GM19463 (cell line): ENCODE data around the gene PALD1.

Source experiments
- ATAC-seq: cut with Tn5 transposase; IDR thresholded peaks from one replicate; pipeline ENCODE4 v1.9.1; 2021; ENCODE audit warnings: mild to moderate bottlenecking, moderate library complexity; ENCODE audit not compliant: unreplicated experiment

Gene PALD1

DNA sequence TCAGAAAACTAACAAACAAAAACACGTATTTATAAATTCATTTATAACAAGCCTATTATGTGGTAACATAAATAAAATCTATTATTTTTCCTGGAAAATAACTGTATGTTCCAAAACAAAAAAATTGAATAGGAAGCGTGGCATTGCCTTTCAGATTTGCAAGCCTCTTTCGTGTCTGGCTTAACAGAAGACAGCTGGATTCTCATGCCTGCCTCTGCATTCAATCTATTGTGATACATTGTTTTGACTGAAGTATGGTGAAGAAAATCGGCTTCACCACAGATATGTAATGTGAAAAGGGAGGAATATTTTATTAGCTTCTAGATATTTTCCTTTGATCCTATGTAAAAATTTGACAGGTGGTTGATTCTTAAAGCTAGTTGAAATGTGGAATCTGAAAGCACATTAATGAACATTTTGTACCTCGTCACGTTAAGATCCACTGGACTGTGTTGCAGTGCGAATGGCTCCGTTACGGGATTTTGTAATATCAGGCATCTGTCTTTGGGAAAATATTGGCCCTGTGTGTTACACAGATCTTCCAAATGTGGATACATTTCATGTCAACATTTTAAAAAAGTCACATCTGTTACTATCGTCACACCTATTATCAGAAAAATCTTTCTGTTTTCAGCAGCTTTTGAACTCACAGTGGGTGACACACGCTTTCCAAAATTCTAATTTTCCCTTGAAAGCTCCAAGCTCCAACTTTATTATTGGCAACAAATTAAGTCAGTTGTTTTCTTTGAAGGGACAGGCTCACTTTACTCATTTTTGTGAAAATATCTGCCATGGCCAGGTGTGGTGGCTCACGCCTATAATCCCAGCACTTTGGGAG lies 26.2 kb downstream of the PALD1 start:
- ATAC-seq: no peak

DNA sequence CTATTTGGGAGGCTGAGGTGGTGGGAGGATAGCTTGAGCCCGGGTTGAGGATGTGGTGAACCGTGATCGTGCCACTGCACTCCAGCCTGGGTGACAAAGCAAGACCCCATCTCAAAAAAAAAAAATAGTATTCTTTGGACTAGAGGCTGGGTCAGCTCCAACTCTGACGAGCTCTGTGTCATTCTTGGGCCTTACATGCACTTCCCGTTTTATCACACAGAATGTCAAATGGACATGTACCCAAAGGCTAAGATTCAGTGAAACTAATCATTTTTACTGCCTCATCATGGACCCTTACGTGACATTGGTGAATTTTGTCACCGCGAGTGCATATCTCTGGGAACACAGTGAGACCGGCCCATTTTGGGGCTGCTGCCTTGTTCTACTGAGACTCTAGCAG lies 27.3 kb downstream of the PALD1 start:
- ATAC-seq: no peak

DNA sequence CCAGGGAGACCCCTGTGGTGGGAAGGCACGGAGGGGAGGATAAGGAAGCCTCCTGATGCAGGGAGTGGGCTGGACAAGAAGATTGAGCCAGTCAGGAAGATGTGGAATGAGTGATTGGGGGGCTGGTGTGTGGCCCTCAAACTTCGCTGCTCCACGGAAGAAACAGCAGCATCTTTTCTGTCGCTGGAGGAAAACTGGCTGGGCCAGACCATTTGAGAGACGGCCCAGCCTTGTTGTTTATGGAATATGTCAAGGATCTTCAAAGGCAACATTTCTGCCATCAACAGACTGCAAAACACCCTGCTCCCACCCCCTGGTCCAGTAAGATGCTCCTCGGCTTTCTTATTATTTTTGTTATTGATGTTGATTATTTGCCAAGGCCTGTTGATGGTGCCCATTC lies 29.4 kb downstream of the PALD1 start:
- no peak for ATAC-seq

DNA sequence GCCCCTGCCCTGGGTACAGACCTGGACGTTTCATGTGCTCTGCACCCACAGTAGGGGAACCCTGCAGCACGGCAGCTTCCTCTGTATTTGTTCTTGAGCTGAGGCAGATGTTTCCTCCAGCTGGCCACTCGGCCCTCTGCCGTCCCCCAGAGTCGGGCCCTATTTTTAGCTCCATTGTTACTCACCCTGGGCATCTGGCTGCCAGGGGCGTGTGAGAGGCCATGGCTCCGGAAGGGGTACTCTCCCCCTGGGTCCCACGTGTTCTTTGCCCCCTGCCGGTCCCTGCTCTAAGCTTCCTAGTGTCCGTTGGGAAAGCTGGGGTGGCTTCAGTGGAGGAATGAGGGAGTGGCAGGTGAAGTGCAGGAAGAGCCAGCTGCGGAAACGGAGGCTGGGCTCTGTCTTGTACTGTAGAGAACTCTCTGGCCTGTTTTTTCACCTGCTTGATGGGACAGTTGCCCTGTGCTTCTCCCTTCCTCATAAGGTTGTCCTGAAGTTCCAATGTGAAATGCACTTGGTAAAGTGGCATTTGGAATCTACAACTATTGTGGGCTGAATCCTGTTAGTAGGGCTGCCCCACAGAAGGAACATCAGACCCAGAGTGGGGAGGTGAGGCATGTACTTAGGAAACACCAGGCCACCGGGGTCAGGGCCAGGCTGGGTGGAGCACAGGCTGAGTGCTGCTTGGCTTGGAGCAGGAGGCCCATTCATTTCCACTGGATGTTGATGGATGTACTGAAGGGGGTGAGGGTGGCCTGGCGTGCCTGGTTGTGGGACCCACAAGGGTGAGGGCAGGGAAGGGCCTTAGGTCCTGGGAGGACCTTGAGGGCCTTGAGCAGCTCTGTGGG lies 30.6 kb downstream of the PALD1 start:
- ATAC-seq: no peak

DNA sequence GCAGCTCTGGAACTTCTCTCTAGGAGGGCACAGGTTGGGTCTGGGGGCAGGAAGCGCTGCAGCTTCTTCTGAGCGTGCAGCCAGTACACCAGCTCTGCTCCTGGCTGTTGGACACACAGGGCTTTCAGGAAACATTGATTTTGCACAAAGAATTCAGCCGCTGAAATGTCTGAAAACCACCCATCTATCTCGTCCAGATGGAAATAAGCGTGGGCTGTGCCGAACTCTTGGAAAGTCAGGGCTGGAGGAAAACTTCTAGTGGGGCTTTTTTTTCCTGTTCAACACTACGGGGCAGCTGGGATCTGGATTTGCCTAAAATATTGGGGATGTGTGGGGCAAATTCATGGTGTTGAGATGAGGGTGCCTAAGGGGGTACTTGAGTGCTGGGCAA lies 31.2 kb downstream of the PALD1 start:
- ATAC-seq: no peak

DNA sequence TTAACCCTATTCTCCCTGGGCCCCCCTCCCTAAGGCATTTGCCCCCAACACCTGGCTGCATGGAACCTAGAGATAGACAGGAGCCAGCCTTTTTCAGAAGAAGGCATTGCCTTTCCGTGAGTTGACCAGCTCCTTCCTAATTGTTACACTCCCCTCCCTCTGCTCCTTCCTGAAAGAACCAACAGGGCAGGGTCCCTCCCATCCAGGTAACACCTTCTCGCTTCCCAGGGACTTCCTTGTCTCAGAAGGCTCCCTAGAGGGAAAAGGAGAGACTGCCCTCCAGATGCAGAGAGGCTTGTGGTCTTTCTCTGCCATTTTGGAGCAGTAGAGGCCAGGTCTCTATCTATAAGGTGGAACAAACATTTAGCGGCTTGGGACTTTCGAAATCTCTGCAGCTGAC lies 31.9 kb downstream of the PALD1 start:
- no peak for ATAC-seq

DNA sequence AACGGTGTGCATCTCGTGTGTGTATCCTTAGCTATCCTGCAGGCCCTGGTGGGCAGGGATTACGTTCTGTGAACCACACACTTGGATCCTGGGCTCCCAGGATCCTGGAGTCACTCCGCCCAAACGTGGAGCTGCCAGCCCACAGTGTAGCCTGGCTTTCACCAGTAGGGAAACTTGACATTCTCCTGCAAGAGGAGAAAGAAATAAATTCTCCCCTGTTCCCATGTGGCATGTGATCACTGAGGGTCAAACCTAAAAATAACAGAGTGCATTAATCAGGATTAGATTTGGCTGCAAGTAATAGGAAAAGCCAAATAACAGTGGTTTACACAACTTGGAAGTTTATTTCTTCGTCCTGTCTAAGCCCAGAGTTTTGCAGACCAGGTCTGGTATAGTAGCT lies 32.3 kb downstream of the PALD1 start:
- no peak for ATAC-seq

DNA sequence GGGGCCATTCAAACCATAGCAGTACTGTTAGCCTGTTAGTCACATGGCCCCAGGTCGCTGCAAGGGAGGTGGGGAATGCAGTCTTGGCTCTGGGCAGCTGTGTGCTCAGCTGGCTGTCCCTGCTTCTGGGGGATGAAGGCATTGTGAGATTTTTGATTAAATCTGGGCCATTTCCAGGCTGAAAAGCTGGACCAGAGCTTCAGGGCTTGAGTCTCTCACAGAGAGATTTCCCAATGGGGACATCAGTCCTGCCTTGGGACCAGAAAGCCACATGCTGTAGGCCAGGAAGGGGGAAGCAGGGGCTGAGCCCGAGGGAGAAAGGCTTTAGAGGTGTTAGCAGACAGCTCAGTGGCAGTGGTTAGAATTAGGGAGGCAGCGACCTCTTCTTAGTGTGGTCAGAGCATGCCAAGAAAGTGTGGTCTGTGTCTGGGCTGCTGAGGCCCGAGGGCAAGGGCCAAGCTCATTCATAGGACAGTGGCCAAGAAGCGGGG lies 33.6 kb downstream of the PALD1 start:
- ATAC-seq: no peak

DNA sequence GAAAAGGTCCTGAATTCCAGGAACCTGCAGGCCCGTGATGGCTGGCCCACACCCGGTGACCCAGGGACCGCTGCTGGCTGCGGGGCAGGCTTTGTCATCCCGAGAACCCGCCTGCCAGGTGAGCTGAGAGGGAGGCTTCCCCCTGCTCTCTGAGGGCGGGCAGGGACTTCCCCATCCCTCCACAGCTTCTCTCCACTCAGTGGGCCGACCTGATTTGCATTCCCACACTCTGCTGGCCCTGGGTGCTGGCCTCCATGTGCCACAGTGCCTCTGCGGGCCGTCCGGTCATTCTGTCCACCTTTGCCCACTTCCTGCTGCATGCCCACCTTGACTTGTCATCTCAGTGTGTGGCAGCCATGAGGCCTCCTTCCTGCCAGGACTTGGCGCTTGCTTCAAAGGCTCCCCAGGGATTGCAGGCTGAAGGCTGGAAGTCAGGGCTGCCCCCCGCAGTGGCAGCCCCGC lies 35.3 kb downstream of the PALD1 start:
- peak; percentile 94 for ATAC-seq

DNA sequence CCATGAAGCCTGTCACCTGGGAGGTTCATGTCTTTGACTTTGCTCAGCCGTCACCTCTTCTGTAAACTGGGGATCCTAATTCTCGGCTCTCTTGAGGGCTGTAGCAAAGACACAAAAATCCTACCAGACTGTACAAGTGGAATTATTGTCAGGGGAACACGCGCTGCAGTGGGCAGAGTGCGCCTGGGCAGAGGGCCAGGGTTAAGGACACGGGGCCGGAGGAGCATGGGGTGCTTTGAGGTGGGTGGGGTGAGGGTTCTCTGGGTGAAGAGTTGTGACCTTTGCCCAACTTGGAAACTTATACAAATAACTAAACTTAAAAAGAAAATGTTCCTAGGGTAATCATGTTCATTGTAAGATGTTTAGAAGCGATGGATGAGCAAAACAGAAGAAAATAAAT lies 36.0 kb downstream of the PALD1 start:
- ATAC-seq: no peak

DNA sequence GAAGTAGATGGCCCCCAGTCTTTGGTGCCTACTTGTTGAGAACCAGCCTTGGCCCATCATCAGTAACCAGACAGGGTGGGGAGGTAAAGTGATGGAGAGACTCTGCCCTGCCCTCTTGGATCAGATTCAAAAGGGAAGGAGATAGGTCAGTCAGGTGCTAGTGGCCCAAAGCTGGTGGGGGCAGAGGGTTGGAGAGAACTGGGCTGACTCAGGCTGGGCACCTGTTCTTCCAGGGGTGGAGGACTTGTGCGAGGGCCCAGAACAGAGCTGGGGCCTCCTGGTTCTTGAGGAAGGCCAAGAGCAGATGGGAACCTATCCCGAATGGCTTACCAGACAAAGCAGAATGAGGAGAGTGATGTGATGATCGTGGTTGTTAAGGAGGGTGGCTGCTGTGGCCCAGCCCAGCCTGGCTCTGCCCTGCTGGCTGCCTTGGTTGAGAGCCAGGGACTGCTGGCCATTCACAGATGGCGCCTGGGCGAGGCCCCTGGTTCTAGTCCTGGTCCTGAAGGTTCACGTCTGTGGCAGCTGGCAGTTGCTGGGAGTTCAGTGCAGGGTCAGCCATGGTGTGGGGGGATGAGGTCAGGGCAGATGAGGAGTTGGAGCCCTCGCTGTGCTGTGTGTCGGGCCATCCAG lies 36.6 kb downstream of the PALD1 start:
- no peak for ATAC-seq

DNA sequence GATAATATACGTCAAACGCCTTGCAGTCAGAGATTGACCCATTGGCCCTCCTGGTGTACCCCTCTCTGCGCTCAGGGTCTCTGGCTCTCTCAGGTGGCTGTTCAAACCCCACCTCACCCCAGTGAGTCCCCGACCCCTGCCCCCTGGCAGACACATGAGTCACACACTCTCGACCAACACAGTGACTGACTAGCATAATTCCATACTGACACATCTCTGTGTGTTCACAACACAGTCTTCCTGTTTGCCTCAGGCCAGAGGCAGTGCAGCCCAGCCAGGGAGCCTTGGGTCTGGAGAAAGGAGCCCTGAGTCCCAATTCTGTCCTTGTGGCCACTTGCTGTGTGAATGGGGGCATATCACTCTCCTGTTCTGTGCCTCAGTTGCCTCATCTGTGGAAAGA lies 40.1 kb downstream of the PALD1 start:
- ATAC-seq: no peak

DNA sequence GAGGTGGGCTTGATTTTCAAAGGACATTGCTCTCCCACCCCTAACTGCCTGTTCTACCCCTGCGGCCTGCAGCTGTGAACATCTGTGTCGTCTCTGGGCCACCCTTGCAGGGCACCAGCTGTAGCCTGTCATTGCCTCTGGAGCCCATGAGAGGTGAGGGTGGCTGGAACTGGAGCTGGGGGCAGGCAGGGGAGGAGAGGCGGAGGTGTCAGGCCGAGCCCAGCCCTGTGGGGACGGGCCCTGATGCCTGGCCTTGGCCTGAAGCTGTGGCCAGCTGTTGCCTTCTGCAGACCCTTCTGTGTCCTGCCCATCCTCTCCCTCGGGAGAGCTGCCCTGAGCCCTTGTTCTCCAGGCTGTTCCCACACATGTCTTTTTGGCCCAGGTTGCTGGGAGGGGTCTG lies 44.5 kb downstream of the PALD1 start:
- no peak for ATAC-seq

DNA sequence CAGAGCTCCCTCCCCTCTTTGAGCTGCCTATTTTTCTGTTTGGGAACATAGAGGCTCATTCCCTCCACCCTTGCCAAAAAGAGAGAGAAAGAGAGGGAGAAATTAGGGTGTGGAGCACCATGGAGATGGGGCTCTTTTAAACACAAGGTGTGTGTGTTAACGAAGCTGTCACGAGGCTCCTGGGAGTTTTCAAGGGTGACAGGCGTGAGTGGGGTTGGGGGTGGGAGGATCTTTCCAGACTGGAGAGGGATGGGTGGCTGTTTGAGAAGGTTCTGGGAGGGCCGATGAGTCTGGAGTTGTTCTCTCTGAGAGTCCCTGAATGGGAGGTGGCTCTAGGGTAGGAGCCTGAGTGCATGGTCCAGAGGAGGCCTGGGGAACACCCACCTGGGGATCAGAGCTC lies 45.0 kb downstream of the PALD1 start:
- no peak for ATAC-seq

DNA sequence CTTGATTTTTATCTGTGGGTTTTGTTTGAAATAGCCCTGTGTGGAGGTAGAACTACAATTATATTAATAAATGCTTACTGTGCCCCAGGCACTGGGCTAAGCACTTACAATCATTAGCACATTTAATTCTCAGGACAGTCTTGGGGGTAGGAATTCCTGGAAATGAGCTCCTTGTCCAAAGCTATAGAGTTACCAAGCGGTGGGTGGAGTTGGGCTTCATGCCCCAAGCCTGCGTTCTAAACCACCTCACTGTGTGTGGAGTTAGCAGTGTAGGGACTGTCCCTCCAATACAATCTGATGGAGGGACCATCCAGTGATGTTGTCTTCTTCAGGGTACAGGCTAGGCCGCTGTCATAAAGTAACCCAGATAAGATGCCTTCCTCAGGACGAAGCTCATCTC lies 49.7 kb downstream of the PALD1 start:
- no peak for ATAC-seq

DNA sequence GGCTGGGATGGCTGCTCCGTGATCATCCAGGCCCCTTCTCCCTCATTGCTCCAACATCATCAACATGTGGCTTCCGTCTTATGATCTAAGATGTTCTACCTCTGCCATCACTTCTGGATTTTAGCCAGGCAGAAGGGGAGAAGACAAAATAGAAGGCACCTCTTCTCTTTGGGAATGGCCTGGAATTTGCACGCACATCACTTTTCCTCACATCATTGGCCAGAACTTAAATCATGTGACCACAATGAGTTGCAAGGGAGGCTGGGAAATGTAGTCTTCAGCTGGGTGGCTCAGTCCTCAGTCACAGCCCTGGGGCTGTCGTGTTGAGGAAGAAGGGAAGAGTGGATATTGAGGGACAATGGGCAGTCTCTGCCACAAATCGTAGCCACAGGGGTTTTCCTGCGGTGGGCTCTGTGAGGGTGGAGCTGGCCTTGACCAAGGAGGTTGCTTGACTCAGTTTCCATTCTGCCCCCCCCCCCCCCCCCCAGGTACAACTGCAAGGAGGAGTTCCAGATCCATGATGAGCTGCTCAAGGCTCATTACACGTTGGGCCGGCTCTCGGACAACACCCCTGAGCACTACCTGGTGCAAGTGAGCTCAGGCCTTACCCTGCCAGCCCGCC lies 50.3 kb downstream of the PALD1 start:
- no peak for ATAC-seq

DNA sequence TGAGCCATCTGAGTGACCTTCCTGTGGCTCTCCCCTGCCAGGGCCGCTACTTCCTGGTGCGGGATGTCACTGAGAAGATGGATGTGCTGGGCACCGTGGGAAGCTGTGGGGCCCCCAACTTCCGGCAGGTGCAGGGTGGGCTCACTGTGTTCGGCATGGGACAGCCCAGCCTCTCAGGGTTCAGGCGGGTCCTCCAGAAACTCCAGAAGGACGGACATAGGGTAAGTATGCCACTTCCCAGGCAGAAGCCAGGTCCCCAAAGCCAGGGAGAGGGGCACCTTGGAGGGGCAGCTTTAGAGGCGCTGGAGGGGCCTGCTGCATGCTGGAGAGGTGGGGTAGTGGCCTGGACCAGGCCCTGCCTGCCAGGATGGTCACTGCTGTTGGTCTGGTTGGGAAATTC lies 51.3 kb downstream of the PALD1 start:
- ATAC-seq: no peak

DNA sequence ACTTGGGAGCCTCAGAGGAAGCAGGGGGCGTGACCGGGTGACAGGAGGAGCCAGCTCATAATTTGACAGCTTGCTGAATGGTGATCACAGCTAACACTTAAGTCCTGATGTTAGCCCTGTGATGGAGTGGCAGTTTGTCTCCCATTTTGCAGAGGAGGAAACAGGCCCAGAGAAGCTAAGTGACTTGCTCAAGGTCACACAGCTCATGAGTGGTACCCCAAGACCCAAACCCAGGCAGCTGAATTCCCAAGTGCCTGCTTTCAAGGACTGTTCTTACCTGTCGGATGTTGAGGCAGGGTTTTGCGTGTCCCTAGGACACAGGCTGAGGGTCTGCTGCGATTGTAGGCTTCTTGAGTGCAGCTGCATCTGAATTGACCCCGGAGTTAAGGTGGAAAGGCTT lies 51.7 kb downstream of the PALD1 start:
- ATAC-seq: no peak

DNA sequence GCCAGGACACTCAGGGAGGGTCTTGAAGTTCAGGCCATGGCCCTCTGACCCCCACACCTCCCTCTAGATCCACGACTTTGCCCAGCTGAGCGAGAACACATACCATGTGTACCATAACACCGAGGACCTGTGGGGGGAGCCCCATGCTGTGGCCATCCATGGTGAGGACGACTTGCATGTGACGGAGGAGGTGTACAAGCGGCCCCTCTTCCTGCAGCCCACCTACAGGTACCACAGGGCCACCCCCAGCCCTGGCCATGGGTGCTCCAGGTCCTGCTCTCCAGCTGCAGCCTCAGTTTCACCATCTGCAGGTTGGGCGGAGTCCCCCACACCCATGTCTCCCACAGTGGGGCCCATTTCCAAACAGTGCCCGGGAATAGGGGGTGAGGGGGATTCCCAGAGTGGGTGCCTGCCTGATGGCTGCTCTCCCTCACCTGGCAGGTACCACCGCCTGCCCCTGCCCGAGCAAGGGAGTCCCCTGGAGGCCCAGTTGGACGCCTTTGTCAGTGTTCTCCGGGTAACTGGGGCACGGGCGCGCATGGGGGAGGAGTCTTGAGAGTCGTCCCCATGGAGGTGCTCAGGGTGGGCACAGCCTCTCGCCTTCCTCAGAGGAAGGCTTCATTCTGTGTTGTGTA lies 54.1 kb downstream of the PALD1 start:
- ATAC-seq: no peak

DNA sequence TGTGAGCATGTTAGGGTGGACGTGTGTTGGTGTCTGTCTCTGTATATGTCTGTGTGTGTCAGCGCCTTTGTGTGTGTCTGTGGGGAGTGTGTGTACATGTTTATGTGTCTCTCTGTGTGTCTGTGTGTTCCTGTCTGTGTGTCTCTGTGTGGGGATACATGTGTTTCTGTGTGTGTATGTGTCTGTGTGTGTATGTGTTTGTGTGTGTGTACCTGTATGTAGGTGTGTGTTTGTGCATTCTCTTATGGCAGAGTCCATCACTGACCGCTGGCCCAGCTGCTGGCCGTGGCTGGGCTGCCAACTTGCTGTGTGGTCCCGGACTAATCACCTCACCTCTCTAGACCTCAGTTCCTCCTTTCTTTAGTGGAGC lies 54.6 kb downstream of the PALD1 start:
- no peak for ATAC-seq

DNA sequence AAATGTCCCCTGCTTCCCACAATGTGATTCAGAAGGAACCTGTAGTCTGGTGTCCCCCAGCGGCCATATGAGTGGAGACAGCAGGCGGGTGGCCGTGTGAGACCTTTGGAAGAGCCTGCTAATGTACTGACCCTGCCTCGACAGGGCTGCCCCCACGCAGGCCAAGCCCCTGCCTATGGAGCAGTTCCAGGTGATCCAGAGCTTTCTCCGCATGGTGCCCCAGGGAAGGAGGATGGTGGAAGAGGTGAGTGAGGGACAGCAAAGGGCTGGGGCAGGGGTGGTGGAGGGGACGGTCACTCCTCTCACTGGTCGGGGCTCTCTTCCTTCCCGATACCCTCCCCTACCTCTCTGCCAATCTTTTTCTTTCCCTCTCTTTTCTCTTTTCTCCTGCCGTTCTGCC lies 55.7 kb downstream of the PALD1 start:
- ATAC-seq: no peak
